Jurkat, Clone E6-1 (cell line): ENCODE results near the gene SP7.
"Not testable (repeated sequence)": the region's sequence is repeated elsewhere in the genome, so short reads cannot be mapped to it uniquely, and the experiment has no call there.

Experiments used
- DNase-seq: peaks from one replicate; pipeline ENCODE4 v3.0.0-alpha.2; 2011; ENCODE audit warnings: low read depth, low spot score
- H3K4me3 ChIP-seq: 2 replicates; pipeline ENCODE4 v1.5.1; 2011; ENCODE audit warnings: mild to moderate bottlenecking, low read length, control low read depth, moderate library complexity

The SP7 gene

GRCh38 chr12:53352331-53353256, 16.4 kb upstream of the SP7 start:
- H3K4me3 ChIP-seq = no peak overlapping the region
- peak; percentile 81 for DNase-seq

- DNase-seq = no peak
- H3K4me3 ChIP-seq = no peak overlapping the region
These were observed 11.8 kb upstream of the SP7 start for GRCh38 chr12:53347905-53348304.

GRCh38 chr12:53346491-53346890, 10.3 kb upstream of the SP7 start:
- no peak overlapping the region for H3K4me3 ChIP-seq
- DNase-seq = no peak

- DNase-seq = no peak
- peak overlapping the region; percentile 63 for H3K4me3 ChIP-seq
These were observed 9.5 kb upstream of the SP7 start for GRCh38 chr12:53345486-53346188.

- peak overlapping the region; percentile 63 for H3K4me3 ChIP-seq
- peak; percentile 42 for DNase-seq
These were observed 8.8 kb upstream of the SP7 start for GRCh38 chr12:53344824-53345485.

GRCh38 chr12:53344487-53344823, 8.3 kb upstream of the SP7 start:
- DNase-seq = no peak
- H3K4me3 ChIP-seq = no peak overlapping the region

- DNase-seq = no peak
These were observed 7.8 kb upstream of the SP7 start for GRCh38 chr12:53343969-53344368.

GRCh38 chr12:53343449-53343848, 7.3 kb upstream of the SP7 start:
- DNase-seq = no peak
- H3K4me3 ChIP-seq = no peak overlapping the region

More at GRCh38 chr12:53343969-53344368, 7.8 kb upstream of the SP7 start:
- no peak overlapping the region for H3K4me3 ChIP-seq

GRCh38 chr12:53340398-53340797, 4.2 kb upstream of the SP7 start:
- DNase-seq = no peak
- no peak overlapping the region for H3K4me3 ChIP-seq

- DNase-seq = no peak
- no peak overlapping the region for H3K4me3 ChIP-seq
These were observed 2.8 kb upstream of the SP7 start for GRCh38 chr12:53338916-53339315.

GRCh38 chr12:53338017-53338416, 1.9 kb upstream of the SP7 start:
- H3K4me3 ChIP-seq = no peak overlapping the region
- no peak for DNase-seq

GRCh38 chr12:53334822-53335221, 1.3 kb downstream of the SP7 start:
- no peak overlapping the region for H3K4me3 ChIP-seq
- no peak for DNase-seq

- no peak for DNase-seq
- H3K4me3 ChIP-seq = no peak overlapping the region
These were observed 2.3 kb downstream of the SP7 start for GRCh38 chr12:53333845-53334244.

- no peak for DNase-seq
- no peak overlapping the region for H3K4me3 ChIP-seq
These were observed 2.9 kb downstream of the SP7 start for GRCh38 chr12:53333289-53333688.

GRCh38 chr12:53332744-53333143, 3.4 kb downstream of the SP7 start:
- no peak for DNase-seq
- no peak overlapping the region for H3K4me3 ChIP-seq

- H3K4me3 ChIP-seq, DNase-seq: not testable (repeated sequence)
These were observed 3.8 kb downstream of the SP7 start for GRCh38 chr12:53332339-53332738.

GRCh38 chr12:53330671-53331070, 5.5 kb downstream of the SP7 start:
- DNase-seq = no peak
- H3K4me3 ChIP-seq = no peak overlapping the region

- no peak overlapping the region for H3K4me3 ChIP-seq
- no peak for DNase-seq
These were observed 8.1 kb downstream of the SP7 start for GRCh38 chr12:53328043-53328435.

GRCh38 chr12:53327435-53328042, 8.6 kb downstream of the SP7 start:
- no peak for DNase-seq
- no peak overlapping the region for H3K4me3 ChIP-seq
